GM12878 (cell line): ENCODE data around the gene RBM41. TPM values are rescaled to one million over a fixed set of nuclear protein-coding genes. Genes with fewer than 3 reads are reported as not detected.
"Not testable (repeated sequence)": the region's sequence is repeated elsewhere in the genome, so short reads cannot be mapped to it uniquely, and the experiment has no call there.

ENCODE experiments used
- ATAC-seq: fragments of 200-7000 bp; cut with Tn5 transposase; 3 replicates; pipeline ENCODE4 v1.9.1; 2020; ENCODE audit warnings: mild to moderate bottlenecking, moderate library complexity
- BruUV-seq: library from RNA; stranded (reverse); fragments of 400-500 nt; replicated peaks from 2 replicates; lab custom pipeline; 2021; lab: Mats Ljungman, UMichigan
- CTCF ChIA-PET: fragments of 300-600 bp; sonication (Branson Sonifier 250); formaldehyde crosslinking; extraction: SDS; loops from one replicate; lab custom pipeline; 2021; ENCODE audit warnings: inconsistent platforms; lab: Yijun Ruan, JAX
- POLR2A ChIA-PET: fragments of 350-600 bp; formaldehyde crosslinking; extraction: SDS; loops from one replicate; lab custom pipeline; 2021; ENCODE audit warnings: inconsistent platforms; lab: Charles Lee
- RAD21 ChIA-PET: fragments of 300-600 bp; sonication (Branson Sonifier 250); formaldehyde crosslinking; loops from one replicate; lab custom pipeline; 2023; ENCODE audit warnings: antibody characterized with exemption; ENCODE audit not compliant: unreplicated experiment; lab: Charles Lee
- SMC1A ChIA-PET: fragments of 300-600 bp; sonication (Branson Sonifier 250); formaldehyde crosslinking; loops from one replicate; lab custom pipeline; 2023; ENCODE audit not compliant: unreplicated experiment, uncharacterized antibody; lab: Charles Lee
- DNase-seq: peaks from one replicate; pipeline ENCODE4 v3.0.0-alpha.2; 2011; ENCODE audit warnings: low read depth, low spot score
- FAIRE-seq: peaks from 3 replicates; lab custom pipeline; 2011; peaks lifted over from hg19 to GRCh38; lab: Jason Lieb, UNC
- H2AFZ ChIP-seq: 2 replicates; pipeline ENCODE4 v1.6.0; 2011; ENCODE audit warnings: low read depth, low read length, control low read depth; ENCODE audit not compliant: control insufficient read depth
- H3K27ac ChIP-seq: 2 replicates; pipeline ENCODE4 v1.5.1; 2011; ENCODE audit warnings: control low read depth; ENCODE audit not compliant: control insufficient read depth, insufficient read depth
- H3K27me3 ChIP-seq, 2 experiments: replicated peaks in 1 of 2; 2 replicates each; pipeline versions ENCODE4 v1.6.0 to v1.6.1; 2011; ENCODE audit warnings: low read length in 1 of 2; ENCODE audit not compliant: control insufficient read depth in 2 of 2, insufficient read depth in 2 of 2
- H3K36me3 ChIP-seq, 2 experiments: 2 replicates each; pipeline ENCODE4 v1.5.1; 2011; ENCODE audit warnings: low read length in 1 of 2; ENCODE audit not compliant: control insufficient read depth in 2 of 2, insufficient read depth in 2 of 2
- H3K4me1 ChIP-seq: 2 replicates; pipeline ENCODE4 v1.6.1; 2011; ENCODE audit warnings: mild to moderate bottlenecking, low read length, moderate library complexity, mixed read lengths; ENCODE audit not compliant: control insufficient read depth, insufficient read depth
- H3K4me2 ChIP-seq: 2 replicates; pipeline ENCODE4 v1.6.0; 2011; ENCODE audit warnings: control low read depth; ENCODE audit not compliant: control insufficient read depth, insufficient read depth
- H3K4me3 ChIP-seq: fragments of 200-600 bp; sonication (generic); 2 replicates; pipeline ENCODE4 v1.5.1; 2016
- H3K79me2 ChIP-seq: 2 replicates; pipeline ENCODE4 v1.6.0; 2011; ENCODE audit warnings: low read length; ENCODE audit not compliant: control insufficient read depth, insufficient read depth
- H3K9ac ChIP-seq: 2 replicates; pipeline ENCODE4 v1.8.0; 2011; ENCODE audit warnings: low read length, control low read depth, mixed read lengths; ENCODE audit not compliant: control insufficient read depth, insufficient read depth
- H3K9me3 ChIP-seq: replicated peaks from 3 replicates; pipeline ENCODE4 v1.5.1; 2011; ENCODE audit warnings: mild to moderate bottlenecking, low read length; ENCODE audit not compliant: control insufficient read depth, insufficient read depth
- H4K20me1 ChIP-seq: 2 replicates; pipeline ENCODE4 v1.6.0; 2011; ENCODE audit not compliant: control insufficient read depth, insufficient read depth
- CEBPB ChIP-seq, 2 experiments: fragments of 150-350 bp in 1 of 2; IDR thresholded peaks; 2 replicates each; pipeline ENCODE4 v1.6.1; 2012 to 2014; ENCODE audit warnings: low read depth in 2 of 2, low read length in 2 of 2, borderline replicate concordance in 1 of 2, inconsistent platforms in 1 of 2
- EED ChIP-seq: sonication (generic); IDR thresholded peaks from 2 replicates; pipeline ENCODE4 v1.6.1; 2016; ENCODE audit warnings: antibody characterized with exemption, low read depth
- ESRRA ChIP-seq: IDR thresholded peaks from 2 replicates; pipeline ENCODE4 v1.6.1; 2012; ENCODE audit warnings: mild to moderate bottlenecking, low read length, improper control_type of control experiment
- IKZF1 ChIP-seq: fragments of 450-650 bp; conservative IDR thresholded peaks from 2 replicates; pipeline ENCODE4 v1.6.1; 2017; ENCODE audit warnings: antibody characterized with exemption, mild to moderate bottlenecking
- JUND ChIP-seq: IDR thresholded peaks from 2 replicates; pipeline ENCODE4 v1.6.1; 2012; ENCODE audit warnings: low read depth, mild to moderate bottlenecking, low read length, improper control_type of control experiment, moderate library complexity
- KLF5 ChIP-seq: fragments of 450-650 bp; IDR thresholded peaks from 2 replicates; pipeline ENCODE4 v1.6.1; 2014; ENCODE audit warnings: mild to moderate bottlenecking; ENCODE audit not compliant: partially characterized antibody
- MTA3 ChIP-seq: IDR thresholded peaks from 2 replicates; pipeline ENCODE4 v1.6.1; 2012; ENCODE audit warnings: low read length, inconsistent platforms, borderline replicate concordance
- NFYA ChIP-seq: IDR thresholded peaks from 2 replicates; pipeline ENCODE4 v1.6.1; 2011; ENCODE audit warnings: low read depth, mild to moderate bottlenecking, low read length, improper control_type of control experiment, borderline replicate concordance
- RAD51 ChIP-seq: fragments of 450-650 bp; IDR thresholded peaks from 2 replicates; pipeline ENCODE4 v1.6.1; 2016; ENCODE audit warnings: moderate library complexity, mild to moderate bottlenecking, inconsistent platforms
- RBBP5 ChIP-seq: fragments of 200-600 bp; sonication (generic); conservative IDR thresholded peaks from 2 replicates; pipeline ENCODE4 v1.6.1; 2016
- RFX5 ChIP-seq: IDR thresholded peaks from 2 replicates; pipeline ENCODE4 v1.6.1; 2011; ENCODE audit warnings: low read depth, low read length, improper control_type of control experiment
- TCF12 ChIP-seq: IDR thresholded peaks from 2 replicates; pipeline ENCODE4 v1.6.1; 2011; ENCODE audit warnings: low read depth, mild to moderate bottlenecking, low read length
- TCF3 ChIP-seq: IDR thresholded peaks from 2 replicates; pipeline ENCODE4 v1.6.1; 2012; ENCODE audit warnings: low read depth, mild to moderate bottlenecking, low read length, borderline replicate concordance; ENCODE audit not compliant: insufficient read depth
- ZNF24 ChIP-seq: fragments of 450-650 bp; IDR thresholded peaks from 2 replicates; pipeline ENCODE4 v1.6.1; 2017; ENCODE audit warnings: antibody characterized with exemption, mild to moderate bottlenecking
- ZNF622 ChIP-seq: fragments of 450-650 bp; IDR thresholded peaks from 2 replicates; pipeline ENCODE4 v1.6.1; 2017; ENCODE audit warnings: mild to moderate bottlenecking, inconsistent platforms
- WGBS: methylation state at CpG from one replicate; pipeline ENCODE4 v1.1.6; 2016; ENCODE audit warnings: low lambda C conversion rate; ENCODE audit not compliant: insufficient replicate concordance, insufficient coverage; ENCODE audit errors: missing lambda C conversion rate; 5-methylcytosine and 5-hydroxymethylcytosine counted together
- in situ Hi-C: fragments of 300-500 bp; cut with MboI; formaldehyde crosslinking; loops from 9 replicates; pipeline ENCODE4 v1.14.3; 2018; ENCODE audit warnings: mixed read lengths
- intact Hi-C: fragments of 100-400 bp; cut with micrococcal nuclease; formaldehyde crosslinking; loops from one replicate; pipeline ENCODE4 v1.14.2; 2022; ENCODE audit not compliant: unreplicated experiment
- polyA plus RNA-seq, 11 experiments: library from polyadenylated mRNA; depleted of rRNA in 4 of 11; unstranded in 6 of 11; stranded (reverse) in 5 of 11; fragments of >200 nt; fragmentation: Nextera tagmentation in 4 of 11; fragmentation: Illumina TruSeq in 1 of 11; extraction: Ambion mirVana in 4 of 11; extraction: Trizol in 1 of 11; gene quantifications; 1 replicate in 1 of 11; 2 replicates in 10 of 11; pipeline versions ENCODE4 v1.2.1 to v1.2.3, GENCODE V29; 2011 to 2016; ENCODE audit warnings: inconsistent platforms in 2 of 11, missing spikeins in 2 of 11, low read depth in 1 of 11
- total RNA-seq, 4 experiments: library from RNA; depleted of rRNA in 3 of 4; stranded (reverse); fragments of >200 nt in 3 of 4; fragmentation: Illumina TruSeq in 1 of 4; extraction: Trizol in 1 of 4; gene quantifications; 2 replicates each; pipeline versions ENCODE4 v1.2.1 to v1.2.3, GENCODE V29; 2013 to 2021
- TF ChIP-seq, protein P1 (sequence below): IDR thresholded peaks from 2 replicates; pipeline ENCODE4 v1.6.1; 2011; ENCODE audit warnings: mild to moderate bottlenecking, low read depth, low read length, moderate library complexity; ENCODE audit not compliant: insufficient replicate concordance

Gene RBM41
- total and polyA plus RNA-seq, 10 of the 15 experiments (the other 5 are each of a cell fraction or from before 2014, with no cell fraction given), result 7.7 to 19.1 (median 13.7) TPM

DNA sequence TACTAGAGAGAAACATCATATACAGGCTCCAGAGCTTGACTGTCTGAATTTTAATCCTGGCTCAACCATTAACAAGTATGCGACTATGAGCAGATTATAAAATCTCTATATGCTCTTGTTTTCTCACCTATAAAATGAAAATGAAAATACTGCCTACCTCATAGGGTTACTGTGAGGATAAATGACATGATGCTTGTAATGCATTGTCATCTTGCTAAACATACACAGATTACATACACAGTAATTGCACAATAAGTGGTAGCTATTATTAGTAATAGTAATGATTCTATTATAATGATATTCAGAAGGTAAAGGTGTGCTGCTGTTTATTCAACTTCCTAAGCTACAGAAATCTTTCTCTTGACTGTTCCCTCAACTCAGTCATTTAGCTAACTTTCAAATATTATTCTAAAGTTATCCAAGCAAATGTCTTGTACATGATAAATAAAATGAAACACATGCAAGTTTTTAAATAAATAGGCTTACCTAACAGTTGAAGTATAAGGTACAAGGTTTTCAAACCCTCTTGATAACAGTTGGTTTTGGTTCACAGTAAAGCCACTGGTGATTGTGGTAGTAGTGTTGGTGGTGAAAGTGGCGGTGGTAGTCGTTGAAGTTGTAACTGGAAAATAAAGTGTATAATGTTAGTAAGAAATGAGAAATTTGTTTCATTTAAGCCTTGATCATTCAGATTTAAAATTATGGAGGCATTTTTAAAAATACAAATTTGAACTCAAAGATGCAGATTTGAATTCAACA lies 48.7 kb upstream of the RBM41 start:
- no peak for FAIRE-seq
- Histone ChIP-seq H2AFZ (no peak overlapping the region), H3K79me2 (no peaks in the 10 kb centered on the region), H3K4me1 (no peaks in the 10 kb centered on the region), H3K9ac (no peak overlapping the region), H3K27me3 (no peaks in the 10 kb centered on the region), H3K4me3 (no peak overlapping the region), H3K4me2 (no peak overlapping the region), H3K27ac (no peak overlapping the region), H3K9me3 (no peaks in the 10 kb centered on the region), H3K36me3 (no peaks in the 10 kb centered on the region), H4K20me1 (no peaks in the 10 kb centered on the region)
- ATAC-seq, result no peak
- WGBS, result 77% methylated on average over 3 of the region's 3 CpGs
- ChIA-PET SMC1A (interaction anchor here (1.5 kb wide), 1 partner anchor 13 kb away, joined by 3 read pairs; no protein-coding TSS in a partner anchor), POLR2A (no interaction called here), CTCF (no interaction called here), RAD21 (no interaction called here)
- intact Hi-C loops, result no loop called here
- BruUV-seq, result no TSS peak
- no peak for TF ChIP-seq JUND
- TF ChIP-seq CEBPB (IDR thresholded peaks at IDR 0.05; ENCODE audit: borderline replicate concordance in 1 of 2, low read depth in 2 of 2, low read length in 2 of 2), result no peak
- no peak for TF ChIP-seq ESRRA
- no peak for TF ChIP-seq KLF5
- TF ChIP-seq MTA3, result no peak
- TF ChIP-seq TCF12, result no peak
- no peak for TF ChIP-seq RFX5
- TF ChIP-seq TCF3, result no peak
- no peak for TF ChIP-seq EED
- no peak for TF ChIP-seq ZNF622
- no peak for TF ChIP-seq ZNF24
- TF ChIP-seq, protein P1, sequence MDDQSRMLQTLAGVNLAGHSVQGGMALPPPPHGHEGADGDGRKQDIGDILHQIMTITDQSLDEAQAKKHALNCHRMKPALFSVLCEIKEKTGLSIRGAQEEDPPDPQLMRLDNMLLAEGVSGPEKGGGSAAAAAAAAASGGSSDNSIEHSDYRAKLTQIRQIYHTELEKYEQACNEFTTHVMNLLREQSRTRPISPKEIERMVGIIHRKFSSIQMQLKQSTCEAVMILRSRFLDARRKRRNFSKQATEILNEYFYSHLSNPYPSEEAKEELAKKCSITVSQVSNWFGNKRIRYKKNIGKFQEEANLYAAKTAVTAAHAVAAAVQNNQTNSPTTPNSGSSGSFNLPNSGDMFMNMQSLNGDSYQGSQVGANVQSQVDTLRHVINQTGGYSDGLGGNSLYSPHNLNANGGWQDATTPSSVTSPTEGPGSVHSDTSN, result no peak
- TF ChIP-seq RAD51, result no peak
- no peak for TF ChIP-seq NFYA
- TF ChIP-seq RBBP5, result no peak
- no peak for TF ChIP-seq IKZF1
- in situ Hi-C loops, result no loop called here
- no peak for DNase-seq

DNA sequence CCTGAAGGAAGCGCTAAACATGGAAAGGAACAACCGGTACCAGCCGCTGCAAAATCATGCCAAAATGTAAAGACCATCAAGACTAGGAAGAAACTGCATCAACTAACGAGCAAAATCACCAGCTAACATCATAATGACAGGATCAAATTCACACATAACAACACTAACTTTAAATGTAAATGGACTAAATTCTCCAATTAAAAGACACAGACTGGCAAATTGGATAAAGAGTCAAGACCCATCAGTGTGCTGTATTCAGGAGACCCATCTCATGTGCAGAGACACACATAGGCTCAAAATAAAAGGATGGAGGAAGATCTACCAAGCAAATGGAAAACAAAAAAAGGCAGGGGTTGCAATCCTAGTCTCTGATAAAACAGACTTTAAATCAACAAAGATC lies 39.0 kb upstream of the RBM41 start:
- H2AFZ ChIP-seq, H3K9ac ChIP-seq, H3K27me3 ChIP-seq, H3K4me2 ChIP-seq, H3K27ac ChIP-seq, SMC1A ChIA-PET, H3K4me1 ChIP-seq, FAIRE-seq, H4K20me1 ChIP-seq, POLR2A ChIA-PET, H3K4me3 ChIP-seq, RAD21 ChIA-PET, intact Hi-C loops, H3K36me3 ChIP-seq, H3K9me3 ChIP-seq, DNase-seq, CTCF ChIA-PET, in situ Hi-C loops, H3K79me2 ChIP-seq, BruUV-seq, ATAC-seq: not testable (repeated sequence)
- 64% methylated on average over 4 of the region's 4 CpGs for WGBS
